ENCODE results near the gene MUC20.

DNA sequence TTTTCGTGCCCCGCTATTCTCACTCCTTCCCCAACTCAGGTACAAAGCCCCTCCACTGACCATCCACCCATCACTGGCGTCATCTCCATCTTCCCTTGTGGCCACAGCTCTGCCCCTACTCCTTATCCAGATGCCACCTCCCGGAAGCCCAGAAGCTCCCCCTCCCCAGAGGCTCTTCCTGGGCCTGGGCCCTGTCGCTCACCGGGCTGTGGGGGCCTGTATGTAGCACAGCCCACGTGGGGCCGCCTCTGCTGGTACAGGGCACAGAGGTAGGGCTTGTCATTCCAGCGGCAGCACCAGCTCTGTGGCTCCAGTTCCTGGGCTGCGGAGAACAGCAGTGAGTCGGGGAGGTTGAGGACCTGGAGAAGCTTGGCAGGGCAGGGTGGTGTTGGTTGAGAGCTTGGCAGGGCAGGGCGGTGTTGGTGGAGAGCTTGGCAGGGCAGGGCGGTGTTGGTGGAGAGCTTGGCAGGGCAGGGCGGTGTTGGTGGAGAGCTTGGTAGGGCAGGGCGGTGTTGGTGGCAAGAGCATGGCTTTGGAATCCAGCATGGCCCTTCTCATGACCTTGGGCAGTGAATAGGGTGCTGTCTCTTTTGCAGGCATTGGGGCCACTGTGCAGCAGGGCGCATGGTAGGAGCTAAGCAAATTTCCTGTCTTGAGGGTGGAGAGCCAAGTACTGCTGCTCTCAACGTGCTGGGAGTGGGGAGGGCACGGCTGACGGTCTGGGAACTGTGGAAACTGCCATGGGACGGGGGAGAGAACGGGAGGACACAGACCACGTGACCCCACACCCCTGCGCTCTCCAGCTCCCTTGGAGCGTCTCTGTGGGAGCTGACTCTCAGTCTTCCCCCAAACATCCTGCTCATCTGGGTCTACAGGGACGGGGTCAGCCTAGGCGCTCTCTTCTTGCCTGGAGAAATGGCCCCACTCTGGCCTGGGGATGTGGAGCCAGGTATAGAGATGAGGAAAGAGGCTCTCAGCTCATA, 43.4 kb downstream of the MUC20 start:
- TF ChIP-seq, protein P1, sequence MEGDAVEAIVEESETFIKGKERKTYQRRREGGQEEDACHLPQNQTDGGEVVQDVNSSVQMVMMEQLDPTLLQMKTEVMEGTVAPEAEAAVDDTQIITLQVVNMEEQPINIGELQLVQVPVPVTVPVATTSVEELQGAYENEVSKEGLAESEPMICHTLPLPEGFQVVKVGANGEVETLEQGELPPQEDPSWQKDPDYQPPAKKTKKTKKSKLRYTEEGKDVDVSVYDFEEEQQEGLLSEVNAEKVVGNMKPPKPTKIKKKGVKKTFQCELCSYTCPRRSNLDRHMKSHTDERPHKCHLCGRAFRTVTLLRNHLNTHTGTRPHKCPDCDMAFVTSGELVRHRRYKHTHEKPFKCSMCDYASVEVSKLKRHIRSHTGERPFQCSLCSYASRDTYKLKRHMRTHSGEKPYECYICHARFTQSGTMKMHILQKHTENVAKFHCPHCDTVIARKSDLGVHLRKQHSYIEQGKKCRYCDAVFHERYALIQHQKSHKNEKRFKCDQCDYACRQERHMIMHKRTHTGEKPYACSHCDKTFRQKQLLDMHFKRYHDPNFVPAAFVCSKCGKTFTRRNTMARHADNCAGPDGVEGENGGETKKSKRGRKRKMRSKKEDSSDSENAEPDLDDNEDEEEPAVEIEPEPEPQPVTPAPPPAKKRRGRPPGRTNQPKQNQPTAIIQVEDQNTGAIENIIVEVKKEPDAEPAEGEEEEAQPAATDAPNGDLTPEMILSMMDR (IDR thresholded peaks at IDR 0.05 in 2 of 3, conservative IDR thresholded peaks at IDR 0.05 in 1 of 3; ENCODE audit: insufficient read depth in 2 of 3, low read depth in 1 of 3, low read length in 3 of 3): no peak
- TF ChIP-seq SMARCC2 (IDR thresholded peaks at IDR 0.05; ENCODE audit: low read depth) (no peak), RBM17 (IDR thresholded peaks at IDR 0.05; ENCODE audit: borderline replicate concordance, low read depth, low read length) (no peak), MEF2D (tag; conservative IDR thresholded peaks at IDR 0.05; ENCODE audit: low read depth) (no peak), EZH2 (IDR thresholded peaks at IDR 0.05; ENCODE audit: borderline replicate concordance, low read depth, low read length) (no peak), ZFPM2 (CRISPR knock-in tag; IDR thresholded peaks at IDR 0.05) (no peak), SREBF1 (IDR thresholded peaks at IDR 0.05; ENCODE audit: borderline replicate concordance, low read depth, low read length) (no peak), HDAC6 (IDR thresholded peaks at IDR 0.05; ENCODE audit: low read depth, low read length) (no peak), PHB2 (IDR thresholded peaks at IDR 0.05; ENCODE audit: low read depth) (no peak), BACH1 (tag; IDR thresholded peaks at IDR 0.05) (no peak), ELF4 (CRISPR knock-in tag; IDR thresholded peaks at IDR 0.05) (no peak), ZNF57 (CRISPR knock-in tag; IDR thresholded peaks at IDR 0.05) (no peak), BRD9 (IDR thresholded peaks at IDR 0.05; ENCODE audit: low read depth, partially characterized antibody) (no peak)
